SK-N-MC (cell line): ENCODE results near the gene KIAA0040.

Experiments
- EZH2 ChIP-seq: fragments of 200-600 bp; sonication (generic); IDR thresholded peaks from one replicate; pipeline ENCODE4 v1.6.1; 2017; ENCODE audit warnings: antibody characterized with exemption
- POLR2AphosphoS5 ChIP-seq: IDR thresholded peaks from 2 replicates; pipeline ENCODE4 v1.6.1; 2012; ENCODE audit warnings: mild to moderate bottlenecking, low read depth, low read length, borderline replicate concordance

GRCh38 chr1:175225805-175226129 lies 33.2 kb upstream of the KIAA0040 start:
- TF ChIP-seq EZH2 = no peak
- TF ChIP-seq POLR2AphosphoS5 = no peak
